ENCODE measurements around the gene EXOC8.

EXOC8 gene, protein sequence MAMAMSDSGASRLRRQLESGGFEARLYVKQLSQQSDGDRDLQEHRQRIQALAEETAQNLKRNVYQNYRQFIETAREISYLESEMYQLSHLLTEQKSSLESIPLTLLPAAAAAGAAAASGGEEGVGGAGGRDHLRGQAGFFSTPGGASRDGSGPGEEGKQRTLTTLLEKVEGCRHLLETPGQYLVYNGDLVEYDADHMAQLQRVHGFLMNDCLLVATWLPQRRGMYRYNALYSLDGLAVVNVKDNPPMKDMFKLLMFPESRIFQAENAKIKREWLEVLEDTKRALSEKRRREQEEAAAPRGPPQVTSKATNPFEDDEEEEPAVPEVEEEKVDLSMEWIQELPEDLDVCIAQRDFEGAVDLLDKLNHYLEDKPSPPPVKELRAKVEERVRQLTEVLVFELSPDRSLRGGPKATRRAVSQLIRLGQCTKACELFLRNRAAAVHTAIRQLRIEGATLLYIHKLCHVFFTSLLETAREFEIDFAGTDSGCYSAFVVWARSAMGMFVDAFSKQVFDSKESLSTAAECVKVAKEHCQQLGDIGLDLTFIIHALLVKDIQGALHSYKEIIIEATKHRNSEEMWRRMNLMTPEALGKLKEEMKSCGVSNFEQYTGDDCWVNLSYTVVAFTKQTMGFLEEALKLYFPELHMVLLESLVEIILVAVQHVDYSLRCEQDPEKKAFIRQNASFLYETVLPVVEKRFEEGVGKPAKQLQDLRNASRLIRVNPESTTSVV

DNA sequence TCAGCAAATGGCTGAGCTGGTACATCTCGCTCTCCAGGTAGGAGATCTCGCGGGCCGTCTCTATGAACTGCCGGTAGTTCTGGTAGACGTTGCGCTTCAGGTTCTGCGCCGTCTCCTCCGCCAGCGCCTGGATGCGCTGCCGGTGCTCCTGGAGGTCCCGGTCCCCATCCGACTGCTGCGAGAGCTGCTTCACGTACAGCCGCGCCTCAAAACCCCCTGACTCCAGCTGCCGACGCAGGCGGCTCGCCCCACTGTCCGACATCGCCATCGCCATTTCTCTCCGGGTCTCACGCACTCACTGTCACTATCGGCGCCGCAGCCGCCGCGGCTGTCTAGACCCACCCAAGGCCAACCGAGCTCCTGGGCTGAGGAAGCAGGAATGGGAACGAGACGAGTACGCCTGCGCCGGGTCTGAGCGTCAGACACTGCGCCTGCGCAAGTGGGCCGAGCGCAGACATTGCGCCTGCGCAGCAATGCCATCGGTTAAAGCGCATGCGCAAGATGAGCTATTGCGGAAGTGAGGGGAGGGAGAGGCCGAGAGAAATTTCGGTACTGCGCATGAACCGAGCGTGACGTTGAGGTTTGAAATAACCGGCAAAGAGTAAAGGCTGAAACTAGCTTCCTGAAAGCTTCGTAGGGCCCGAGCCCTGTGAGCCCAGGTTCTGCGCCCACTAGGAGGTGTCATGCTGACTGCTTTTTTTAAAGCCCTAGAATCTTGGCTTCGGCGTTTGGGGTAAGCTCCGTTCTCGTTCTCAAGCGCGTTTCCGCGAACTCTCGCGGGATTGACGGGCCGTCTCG is at the start of gene EXOC8:
EXOC8 (minus strand) TSS at position 381 of the 798 bp plus-strand sequence; CDS start at position 274, 107 bp downstream.
- H3K4me3 ChIP-seq (ENCODE audit: low read depth, low read length) = peak within 1 kb of the TSS; percentile 95
- peak; percentile 90 for DNase-seq (ENCODE audit: low read depth)
- peak; percentile 23 for TF ChIP-seq CTCF (IDR thresholded peaks at IDR 0.05; ENCODE audit: low read depth, low read length, missing control alignments)

GRCh38 chr1:231386466-231386865 is 48.8 kb upstream of the EXOC8 start:
- no peak for TF ChIP-seq CTCF (IDR thresholded peaks at IDR 0.05; ENCODE audit: low read depth, low read length, missing control alignments)
- no peak overlapping the region for H3K4me3 ChIP-seq (ENCODE audit: low read depth, low read length)
- DNase-seq (ENCODE audit: low read depth) = no peak

GRCh38 chr1:231385416-231385748 is 47.7 kb upstream of the EXOC8 start:
- DNase-seq (ENCODE audit: low read depth) = no peak
- TF ChIP-seq CTCF (IDR thresholded peaks at IDR 0.05; ENCODE audit: low read depth, low read length, missing control alignments) = no peak
- no peak overlapping the region for H3K4me3 ChIP-seq (ENCODE audit: low read depth, low read length)

- no peak for DNase-seq (ENCODE audit: low read depth)
- no peak overlapping the region for H3K4me3 ChIP-seq (ENCODE audit: low read depth, low read length)
- TF ChIP-seq CTCF (IDR thresholded peaks at IDR 0.05; ENCODE audit: low read depth, low read length, missing control alignments) = no peak
Observed at GRCh38 chr1:231384696-231385415, 47.2 kb upstream of the EXOC8 start.

DNA sequence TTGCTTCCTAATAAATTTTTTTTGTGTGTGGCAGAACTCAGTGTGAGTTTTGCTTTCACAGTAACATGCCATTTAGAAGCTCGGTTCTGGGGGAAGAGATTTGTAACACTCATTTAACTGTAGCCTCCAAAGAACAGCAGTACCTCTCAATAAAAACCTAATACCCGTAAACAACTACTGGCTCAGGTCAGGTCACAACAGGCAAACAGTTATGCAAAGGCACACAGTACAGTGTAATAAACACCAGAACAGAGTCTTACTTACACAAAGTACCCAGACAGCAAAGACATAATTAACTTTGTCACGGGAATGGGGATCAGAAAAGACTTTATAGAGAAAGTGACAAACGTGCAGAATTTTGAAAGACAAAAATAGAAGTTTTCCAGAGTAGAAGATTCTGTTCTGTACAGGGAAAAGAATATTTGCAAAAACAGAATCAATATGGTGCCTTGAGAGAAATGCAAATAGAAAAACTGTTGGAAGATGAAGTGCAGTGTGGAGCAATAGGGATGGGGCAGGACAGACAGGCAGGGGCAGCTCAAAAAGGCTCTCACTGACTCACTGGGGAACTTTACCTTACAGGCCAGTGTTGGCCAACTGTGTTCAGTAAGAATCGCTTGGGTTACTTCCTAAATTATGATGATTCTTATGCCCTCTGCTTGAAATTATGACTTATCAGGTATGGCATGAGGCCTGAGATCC is 45.7 kb upstream of the EXOC8 start:
- H3K4me3 ChIP-seq (ENCODE audit: low read depth, low read length) = no peak overlapping the region
- no peak for DNase-seq (ENCODE audit: low read depth)
- TF ChIP-seq CTCF (IDR thresholded peaks at IDR 0.05; ENCODE audit: low read depth, low read length, missing control alignments) = no peak

GRCh38 chr1:231382426-231382825 is 44.8 kb upstream of the EXOC8 start:
- no peak overlapping the region for H3K4me3 ChIP-seq (ENCODE audit: low read depth, low read length)
- no peak for TF ChIP-seq CTCF (IDR thresholded peaks at IDR 0.05; ENCODE audit: low read depth, low read length, missing control alignments)
- DNase-seq (ENCODE audit: low read depth) = no peak

Data from GM12864 (cell line).